ENCODE data around the gene EIF3C. TPM values are rescaled to one million over a fixed set of nuclear protein-coding genes. Genes with fewer than 3 reads are reported as not detected.
"Not testable (repeated sequence)": the region's sequence is repeated elsewhere in the genome, so short reads cannot be mapped to it uniquely, and the experiment has no call there.

Gene EIF3C, protein sequence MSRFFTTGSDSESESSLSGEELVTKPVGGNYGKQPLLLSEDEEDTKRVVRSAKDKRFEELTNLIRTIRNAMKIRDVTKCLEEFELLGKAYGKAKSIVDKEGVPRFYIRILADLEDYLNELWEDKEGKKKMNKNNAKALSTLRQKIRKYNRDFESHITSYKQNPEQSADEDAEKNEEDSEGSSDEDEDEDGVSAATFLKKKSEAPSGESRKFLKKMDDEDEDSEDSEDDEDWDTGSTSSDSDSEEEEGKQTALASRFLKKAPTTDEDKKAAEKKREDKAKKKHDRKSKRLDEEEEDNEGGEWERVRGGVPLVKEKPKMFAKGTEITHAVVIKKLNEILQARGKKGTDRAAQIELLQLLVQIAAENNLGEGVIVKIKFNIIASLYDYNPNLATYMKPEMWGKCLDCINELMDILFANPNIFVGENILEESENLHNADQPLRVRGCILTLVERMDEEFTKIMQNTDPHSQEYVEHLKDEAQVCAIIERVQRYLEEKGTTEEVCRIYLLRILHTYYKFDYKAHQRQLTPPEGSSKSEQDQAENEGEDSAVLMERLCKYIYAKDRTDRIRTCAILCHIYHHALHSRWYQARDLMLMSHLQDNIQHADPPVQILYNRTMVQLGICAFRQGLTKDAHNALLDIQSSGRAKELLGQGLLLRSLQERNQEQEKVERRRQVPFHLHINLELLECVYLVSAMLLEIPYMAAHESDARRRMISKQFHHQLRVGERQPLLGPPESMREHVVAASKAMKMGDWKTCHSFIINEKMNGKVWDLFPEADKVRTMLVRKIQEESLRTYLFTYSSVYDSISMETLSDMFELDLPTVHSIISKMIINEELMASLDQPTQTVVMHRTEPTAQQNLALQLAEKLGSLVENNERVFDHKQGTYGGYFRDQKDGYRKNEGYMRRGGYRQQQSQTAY
- polyA plus RNA-seq, result 255 TPM

DNA sequence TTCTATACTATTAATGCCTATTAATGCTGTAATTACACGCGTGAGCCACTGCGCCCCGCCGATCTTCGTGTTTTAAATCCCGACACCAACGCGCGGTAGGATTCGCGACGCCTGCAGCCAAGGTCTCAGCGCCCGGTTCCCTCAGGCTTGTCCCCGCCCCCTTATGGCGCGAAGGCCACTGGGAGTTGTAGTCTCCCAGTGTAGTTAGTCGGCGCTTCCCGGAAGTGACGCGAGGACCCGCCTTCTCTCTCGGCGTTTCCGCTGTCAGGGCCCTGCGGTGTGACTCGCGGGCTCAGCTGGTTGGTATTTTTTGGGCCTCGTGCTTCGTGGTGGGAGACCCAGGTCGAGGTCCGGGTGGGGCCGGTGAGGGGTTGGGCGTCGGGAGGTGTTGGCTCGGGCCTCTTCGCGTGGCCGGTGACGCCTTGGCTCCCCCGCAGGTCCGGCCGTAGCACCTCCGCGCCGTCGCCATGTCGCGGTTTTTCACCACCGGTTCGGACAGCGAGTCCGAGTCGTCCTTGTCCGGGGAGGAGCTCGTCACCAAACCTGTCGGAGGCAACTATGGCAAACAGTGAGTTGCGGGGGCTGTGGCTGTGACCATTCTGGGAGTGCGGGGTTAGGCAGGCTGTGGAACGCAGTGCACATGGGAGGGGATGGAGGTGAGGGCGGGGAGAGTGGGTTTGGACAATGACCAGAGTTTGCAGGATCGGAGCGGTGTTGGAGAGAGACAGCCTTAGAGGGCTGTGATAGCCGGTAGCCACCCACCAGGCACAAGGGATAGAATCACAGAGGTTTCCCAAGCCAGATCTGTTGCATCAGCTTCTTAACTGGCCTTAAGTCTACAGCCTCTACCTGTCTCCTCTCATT, at the start of gene EIF3C:
Gene EIF3C (plus strand): TSS at position 245 of the 864 bp plus-strand sequence. CDS start 223 bp downstream, at position 468.
- H3K27me3 Mint-ChIP-seq, H3K9me3 Mint-ChIP-seq, H3K4me1 Mint-ChIP-seq, H3K27ac Mint-ChIP-seq, H3K36me3 Mint-ChIP-seq: not testable (repeated sequence)
- peak within 1 kb of the TSS in 1 of 4 donors; percentile 71 for H3K4me3 Mint-ChIP-seq

DNA sequence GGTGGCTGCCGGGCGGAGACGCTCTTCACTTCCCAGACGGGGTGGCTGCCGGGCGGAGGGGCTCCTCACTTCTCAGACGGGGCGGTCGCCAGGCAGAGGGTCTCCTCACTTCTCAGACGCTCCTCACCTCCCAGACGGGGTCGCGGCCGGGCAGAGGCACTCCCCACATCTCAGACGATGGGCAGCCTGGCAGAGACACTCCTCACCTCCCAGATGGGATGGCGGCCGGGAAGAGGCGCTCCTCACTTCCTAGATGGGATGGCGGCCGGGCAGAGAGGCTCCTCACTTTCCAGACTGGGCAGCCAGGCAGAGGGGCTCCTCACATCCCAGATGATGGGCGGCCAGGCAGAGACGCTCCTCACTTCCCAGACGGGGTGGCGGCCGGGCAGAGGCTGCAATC, 45.0 kb upstream of the EIF3C start:
- H3K4me1 Mint-ChIP-seq, H3K9me3 Mint-ChIP-seq, H3K27ac Mint-ChIP-seq, H3K27me3 Mint-ChIP-seq, H3K4me3 Mint-ChIP-seq, H3K36me3 Mint-ChIP-seq: not testable (repeated sequence)

DNA sequence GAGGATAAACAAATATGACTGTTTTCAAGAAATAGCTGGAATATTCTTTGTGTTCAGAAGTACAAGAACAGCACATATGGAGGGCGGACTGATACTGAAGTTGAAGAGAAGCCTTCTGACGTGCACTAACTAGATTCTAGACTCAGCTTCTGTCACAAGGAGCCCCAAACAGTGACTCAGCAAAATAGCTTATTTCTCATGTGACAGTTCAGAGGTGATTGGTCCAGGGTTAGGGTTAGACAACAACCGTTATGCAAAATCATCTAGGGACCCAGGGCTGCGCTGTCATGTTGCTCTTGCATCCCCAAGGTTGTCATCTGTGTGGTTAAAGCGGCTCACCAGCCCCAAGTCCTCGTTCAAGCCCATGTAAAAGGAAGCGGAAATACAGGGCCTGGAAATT, 43.8 kb upstream of the EIF3C start:
- H3K9me3 Mint-ChIP-seq, H3K4me1 Mint-ChIP-seq, H3K4me3 Mint-ChIP-seq, H3K27ac Mint-ChIP-seq, H3K36me3 Mint-ChIP-seq, H3K27me3 Mint-ChIP-seq: not testable (repeated sequence)

DNA sequence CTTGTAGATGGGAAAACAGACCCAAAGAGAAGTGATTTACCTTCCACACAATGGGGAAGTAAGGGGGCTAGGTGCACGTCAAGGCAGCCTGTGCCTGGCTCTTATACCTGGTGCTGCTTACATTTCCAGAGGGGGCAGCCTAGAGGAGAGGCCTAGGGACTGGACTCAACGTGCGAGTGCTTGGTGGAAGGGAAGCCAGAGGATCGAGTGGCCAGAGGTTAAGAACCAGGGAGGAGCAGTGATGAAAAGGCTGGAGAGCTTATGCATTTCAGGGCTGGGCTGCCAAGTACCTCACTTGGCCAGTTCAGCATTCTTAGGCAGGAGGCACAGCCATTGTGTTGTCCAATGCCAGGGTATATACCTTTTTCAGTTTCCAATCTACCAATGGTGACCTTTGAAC, 43.1 kb upstream of the EIF3C start:
- not testable (repeated sequence) for H3K4me1 Mint-ChIP-seq, H3K9me3 Mint-ChIP-seq, H3K36me3 Mint-ChIP-seq, H3K27me3 Mint-ChIP-seq, H3K4me3 Mint-ChIP-seq, H3K27ac Mint-ChIP-seq

DNA sequence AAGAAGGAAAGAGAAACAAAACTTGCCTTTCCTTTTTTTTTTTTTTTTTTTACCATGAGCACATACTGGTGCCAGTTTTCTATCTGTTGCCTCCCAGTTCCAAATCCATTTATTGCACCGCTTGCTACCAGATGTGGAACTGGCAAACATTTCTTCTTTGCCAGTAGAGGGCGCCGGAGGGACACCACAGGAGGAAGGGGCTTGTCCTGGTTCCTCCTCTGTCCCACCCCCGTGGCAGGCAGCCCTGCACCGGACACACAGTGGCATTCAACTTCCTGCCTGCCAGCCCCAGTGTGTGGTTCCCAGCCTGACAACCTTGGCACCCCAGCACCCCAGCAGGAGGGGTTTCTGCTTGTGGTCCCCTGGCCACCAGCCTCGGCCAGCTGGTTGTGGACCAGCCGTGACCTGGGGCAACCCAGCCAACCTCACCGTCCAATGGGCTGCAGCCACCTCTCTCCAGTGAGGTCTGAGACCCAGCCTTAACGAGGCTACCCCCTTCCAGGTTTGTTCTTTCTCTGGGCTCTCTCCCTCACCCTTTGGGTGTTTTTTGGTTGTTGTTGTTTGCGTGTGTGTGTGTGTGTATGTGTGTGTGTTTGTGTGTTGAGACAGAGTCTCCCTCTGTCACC, 22.8 kb upstream of the EIF3C start:
- not testable (repeated sequence) for H3K27ac Mint-ChIP-seq, H3K36me3 Mint-ChIP-seq, H3K27me3 Mint-ChIP-seq, H3K4me1 Mint-ChIP-seq, H3K9me3 Mint-ChIP-seq, H3K4me3 Mint-ChIP-seq

DNA sequence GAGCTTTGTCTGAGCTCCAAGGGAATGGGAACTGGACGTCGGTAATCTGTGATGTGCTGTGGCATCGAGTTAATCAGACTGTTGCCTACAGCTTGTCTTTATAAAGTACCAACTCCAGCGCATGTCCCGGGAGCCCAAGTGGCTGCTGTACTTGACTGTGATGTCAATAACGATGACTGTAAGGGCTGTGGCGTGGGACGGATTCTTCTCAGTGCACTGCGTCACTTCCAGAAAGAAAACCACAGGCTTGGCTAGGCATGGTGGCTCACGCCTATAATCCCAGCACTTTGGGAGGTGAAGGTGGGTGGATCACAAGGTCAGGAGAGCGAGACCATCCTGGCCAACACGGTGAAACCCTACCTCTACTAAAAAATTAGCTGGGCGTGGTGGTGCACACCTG, 21.8 kb upstream of the EIF3C start:
- not testable (repeated sequence) for H3K27me3 Mint-ChIP-seq, H3K27ac Mint-ChIP-seq, H3K4me1 Mint-ChIP-seq, H3K4me3 Mint-ChIP-seq, H3K9me3 Mint-ChIP-seq, H3K36me3 Mint-ChIP-seq

DNA sequence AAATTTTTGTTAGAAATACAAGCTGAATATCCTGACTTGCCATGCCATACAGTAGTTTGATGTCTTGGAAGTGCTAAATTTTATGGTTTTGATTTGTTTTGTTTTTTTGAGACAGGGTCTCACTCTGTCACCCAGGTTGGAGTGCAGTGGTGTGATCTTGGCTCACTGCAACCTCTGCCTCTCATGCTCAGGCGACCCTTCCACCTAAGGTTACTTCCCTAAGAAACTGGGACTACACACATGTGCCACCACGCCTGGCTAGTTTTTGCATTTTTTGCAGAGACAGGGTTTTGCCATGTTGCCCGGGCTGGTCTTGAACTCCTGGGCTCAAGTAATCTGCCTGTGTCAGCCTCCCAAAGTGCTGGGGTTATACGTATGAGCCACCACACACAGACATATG, 19.5 kb upstream of the EIF3C start:
- H3K27ac Mint-ChIP-seq, H3K4me3 Mint-ChIP-seq, H3K27me3 Mint-ChIP-seq, H3K9me3 Mint-ChIP-seq, H3K4me1 Mint-ChIP-seq, H3K36me3 Mint-ChIP-seq: not testable (repeated sequence)

DNA sequence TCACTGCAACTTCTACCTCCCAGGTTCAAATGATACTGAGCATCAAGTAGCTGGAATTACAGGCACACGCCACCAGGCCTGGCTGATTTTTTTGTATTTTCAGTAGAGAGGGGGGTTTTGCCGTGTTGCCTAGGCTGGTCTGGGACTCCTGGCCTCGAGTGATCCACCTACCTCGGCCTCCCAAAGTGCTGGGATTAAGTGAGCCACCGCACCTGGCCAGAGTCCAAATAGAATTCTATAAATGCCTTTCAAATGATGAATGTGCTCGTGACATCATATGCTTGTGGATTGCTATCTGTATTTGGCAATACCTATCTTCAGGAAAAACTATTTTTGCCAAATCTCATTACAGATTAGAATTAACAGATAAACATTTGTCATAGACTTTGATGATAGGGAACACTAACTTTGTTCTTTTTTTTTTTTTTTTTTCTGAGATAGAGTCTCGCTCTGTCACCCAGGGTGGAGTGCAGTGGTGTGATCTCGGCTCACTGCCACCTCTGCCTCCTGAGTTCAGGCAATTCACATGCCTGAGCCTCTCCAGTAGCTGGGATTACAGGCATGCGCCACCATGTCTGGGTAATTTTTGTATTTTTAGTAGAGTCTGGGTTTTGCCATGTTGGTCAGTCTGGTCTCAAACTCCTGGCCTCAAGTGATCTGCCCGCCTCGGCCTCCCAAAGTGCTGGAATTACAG, 17.9 kb upstream of the EIF3C start:
- H3K4me3 Mint-ChIP-seq, H3K9me3 Mint-ChIP-seq, H3K27me3 Mint-ChIP-seq, H3K4me1 Mint-ChIP-seq, H3K36me3 Mint-ChIP-seq, H3K27ac Mint-ChIP-seq: not testable (repeated sequence)

DNA sequence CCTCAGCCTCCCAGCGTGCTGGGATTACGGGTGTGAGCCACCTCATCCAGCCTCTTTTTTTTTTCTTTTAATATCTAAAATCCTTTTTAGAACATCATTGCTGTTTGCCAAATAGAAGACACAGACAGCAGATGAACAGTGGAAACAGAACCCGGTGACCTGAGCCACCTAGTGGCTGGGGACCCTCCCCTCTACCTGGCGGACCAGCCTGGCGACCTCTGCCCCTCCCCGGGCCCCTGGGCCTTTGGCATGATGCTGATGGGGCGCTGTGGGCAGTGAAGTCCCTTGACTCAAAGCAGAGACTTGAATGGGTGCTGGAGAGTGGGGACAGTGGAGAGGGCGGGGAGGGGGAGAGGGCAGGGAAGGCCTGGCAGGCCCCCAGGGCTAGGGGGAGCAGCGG, 11.5 kb upstream of the EIF3C start:
- not testable (repeated sequence) for H3K27me3 Mint-ChIP-seq, H3K9me3 Mint-ChIP-seq, H3K36me3 Mint-ChIP-seq, H3K4me3 Mint-ChIP-seq, H3K4me1 Mint-ChIP-seq, H3K27ac Mint-ChIP-seq

DNA sequence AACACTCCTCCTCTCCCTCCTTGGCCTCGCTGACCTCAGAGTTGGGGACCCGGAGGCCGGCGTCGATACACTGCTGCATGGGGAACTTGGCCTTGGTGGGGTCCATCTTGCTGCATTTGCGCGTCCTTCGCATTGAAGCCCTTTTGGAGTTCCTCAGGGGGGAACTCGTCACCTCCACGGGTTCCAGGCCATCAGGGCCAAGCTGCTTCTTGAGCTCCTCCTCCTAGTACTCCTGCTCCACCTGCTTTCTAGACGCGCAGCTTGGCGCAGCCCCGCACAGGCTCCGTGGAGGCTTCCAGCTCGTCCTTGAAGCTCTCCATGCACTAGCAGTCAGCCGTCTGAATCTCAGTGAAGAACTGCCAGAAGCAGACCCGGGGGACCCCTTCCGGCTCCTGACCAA, 10.9 kb upstream of the EIF3C start:
- H3K4me1 Mint-ChIP-seq, H3K27me3 Mint-ChIP-seq, H3K4me3 Mint-ChIP-seq, H3K36me3 Mint-ChIP-seq, H3K9me3 Mint-ChIP-seq, H3K27ac Mint-ChIP-seq: not testable (repeated sequence)

DNA sequence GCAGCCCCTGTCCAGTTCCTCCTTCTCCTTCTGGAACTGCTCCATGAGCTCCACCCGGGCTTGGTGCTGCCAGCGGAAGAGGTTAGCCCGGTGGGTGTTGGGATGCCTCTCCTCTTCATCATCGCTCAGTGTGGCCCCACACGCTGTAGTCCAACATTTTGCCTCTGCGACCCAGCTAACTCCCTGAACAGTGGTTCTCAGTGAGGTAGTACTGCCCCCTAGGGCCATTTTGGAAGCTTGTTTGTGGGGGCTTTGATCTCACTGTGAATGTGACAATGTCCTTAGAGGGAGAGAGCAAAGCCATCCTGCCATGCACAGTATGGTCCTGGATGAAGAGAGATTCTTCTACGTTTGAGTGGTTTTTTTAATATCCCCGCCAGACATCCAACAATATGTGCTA, 9.9 kb upstream of the EIF3C start:
- not testable (repeated sequence) for H3K9me3 Mint-ChIP-seq, H3K4me3 Mint-ChIP-seq, H3K4me1 Mint-ChIP-seq, H3K27me3 Mint-ChIP-seq, H3K27ac Mint-ChIP-seq, H3K36me3 Mint-ChIP-seq

DNA sequence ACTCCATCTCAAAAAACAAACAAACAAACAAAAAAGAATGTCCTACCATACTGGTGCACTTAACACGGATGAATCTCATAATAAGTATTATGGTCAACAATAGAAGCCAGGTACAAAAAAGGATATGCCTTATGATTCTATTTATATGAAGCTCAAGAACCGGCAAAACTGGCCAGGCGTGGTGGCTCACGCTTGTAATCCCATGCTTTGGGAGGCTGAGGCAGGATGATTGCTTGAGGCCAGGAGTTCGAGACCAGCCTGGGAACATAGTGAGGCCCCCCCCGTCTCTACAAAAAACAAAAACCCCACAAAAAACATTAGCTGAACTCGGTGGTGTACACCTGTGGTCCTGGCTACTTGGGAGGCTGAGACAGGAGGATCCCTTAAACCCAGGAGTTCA, 7.0 kb upstream of the EIF3C start:
- not testable (repeated sequence) for H3K27me3 Mint-ChIP-seq, H3K9me3 Mint-ChIP-seq, H3K36me3 Mint-ChIP-seq, H3K4me1 Mint-ChIP-seq, H3K27ac Mint-ChIP-seq, H3K4me3 Mint-ChIP-seq

DNA sequence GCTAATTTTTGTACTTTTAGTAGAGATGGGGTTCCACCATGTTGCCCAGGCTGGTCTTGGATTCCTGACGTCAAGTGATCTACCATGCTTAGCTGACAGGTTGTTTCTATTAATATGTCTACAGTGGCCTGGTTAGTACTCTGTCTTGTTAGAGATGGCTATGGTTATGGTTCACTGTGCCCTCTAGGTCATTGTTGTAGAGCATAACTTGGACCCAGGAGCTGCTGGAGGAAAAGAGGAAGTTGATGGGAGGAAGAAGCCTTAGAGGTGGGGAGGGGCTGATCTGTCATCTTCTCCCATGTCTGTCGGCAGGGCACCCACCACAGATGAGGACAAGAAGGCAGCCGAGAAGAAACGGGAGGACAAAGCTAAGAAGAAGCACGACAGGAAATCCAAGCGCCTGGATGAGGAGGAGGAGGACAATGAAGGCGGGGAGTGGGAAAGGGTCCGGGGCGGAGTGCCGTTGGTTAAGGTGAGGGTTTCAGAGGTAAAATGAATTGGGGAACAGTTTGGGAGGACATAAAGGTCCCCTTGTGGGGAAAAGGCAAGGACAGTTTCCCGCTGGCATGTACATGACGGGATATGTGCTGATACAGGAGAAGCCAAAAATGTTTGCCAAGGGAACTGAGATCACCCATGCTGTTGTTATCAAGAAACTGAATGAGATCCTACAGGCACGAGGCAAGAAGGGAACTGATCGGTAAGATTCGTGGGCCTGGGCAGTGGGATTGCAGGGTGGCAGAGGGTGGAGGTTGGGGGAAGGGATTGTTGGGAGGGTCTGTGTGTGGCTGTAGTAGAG, 11.8 kb downstream of the EIF3C start:
- not testable (repeated sequence) for H3K4me1 Mint-ChIP-seq, H3K36me3 Mint-ChIP-seq, H3K4me3 Mint-ChIP-seq, H3K27me3 Mint-ChIP-seq, H3K27ac Mint-ChIP-seq, H3K9me3 Mint-ChIP-seq

DNA sequence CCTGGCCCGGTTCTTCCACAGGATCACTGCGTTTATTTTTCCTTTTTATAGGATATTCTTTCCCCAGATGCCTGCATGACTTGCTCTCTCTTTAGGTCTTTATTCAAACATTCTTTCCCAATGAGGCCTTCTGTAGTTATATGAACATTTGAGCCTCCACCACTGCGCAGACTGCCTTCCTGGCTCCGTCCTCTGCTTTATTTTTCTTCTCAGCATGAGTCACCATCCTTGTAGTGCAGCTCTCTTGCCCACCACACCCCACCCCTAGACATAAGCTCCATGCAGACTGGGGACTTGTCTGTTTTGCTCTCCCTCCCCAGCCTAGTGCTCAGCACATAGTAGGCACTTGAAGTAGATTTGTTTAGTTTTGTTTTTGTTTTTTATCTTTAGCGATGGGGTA, 20.0 kb downstream of the EIF3C start:
- not testable (repeated sequence) for H3K36me3 Mint-ChIP-seq, H3K9me3 Mint-ChIP-seq, H3K27ac Mint-ChIP-seq, H3K4me1 Mint-ChIP-seq, H3K27me3 Mint-ChIP-seq, H3K4me3 Mint-ChIP-seq
